ENCODE measurements around the gene TTC28. TPM values are rescaled to one million over a fixed set of nuclear protein-coding genes. Genes with fewer than 3 reads are reported as not detected.

Gene TTC28
- total and polyA plus RNA-seq, 2 donors (not counting 3 experiments of a cell fraction or from before 2014, with no cell fraction given): 16.5 to 51.1 TPM

DNA sequence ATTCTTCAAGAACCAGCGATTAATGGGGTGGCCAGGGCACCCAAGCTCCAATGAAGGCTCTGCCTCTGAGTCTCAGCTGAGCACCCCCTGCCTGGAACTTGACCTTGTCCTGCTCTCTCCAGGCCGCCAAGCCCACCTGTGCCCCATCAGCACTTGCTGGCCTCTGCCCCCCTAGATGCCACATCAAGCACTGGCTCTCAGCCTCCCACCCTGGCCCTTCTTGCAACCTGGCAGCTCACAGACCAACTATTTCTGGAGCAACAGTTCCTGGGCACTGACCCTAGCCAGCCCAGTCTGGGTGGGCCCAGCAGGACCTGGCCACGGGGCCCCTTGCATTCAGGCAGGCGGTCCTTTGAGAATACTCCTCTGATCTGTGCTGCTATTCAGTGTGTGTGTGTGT, 661.8 kb downstream of the TTC28 start:
- TF ChIP-seq MYC (IDR thresholded peaks at IDR 0.05; ENCODE audit: low read depth, low read length) (no peak), MAX (IDR thresholded peaks at IDR 0.05; ENCODE audit: insufficient read depth, insufficient read length) (no peak), GATA2 (IDR thresholded peaks at IDR 0.05; ENCODE audit: insufficient read depth, insufficient read length, low read depth, low read length) (no peak), EZH2 (IDR thresholded peaks at IDR 0.05; ENCODE audit: borderline replicate concordance, low read depth, low read length, severe bottlenecking) (no peak), POLR2A (IDR thresholded peaks at IDR 0.05; ENCODE audit: low read depth, low read length) (no peak), CTCF (IDR thresholded peaks at IDR 0.05; ENCODE audit: extremely low read depth in 1 of 2, insufficient read depth in 1 of 2, low read depth in 1 of 2, low read length in 2 of 2) (no peak), JUN (IDR thresholded peaks at IDR 0.05; ENCODE audit: borderline replicate concordance, insufficient read depth, insufficient read length, low read depth) (no peak)
- CTCF ChIA-PET: interaction anchor here (1.4 to 6.2 kb wide), 3 partner anchors 33 to 812 kb away, joined by 4 to 56 read pairs (median 11); no protein-coding TSS in a partner anchor
- no peak overlapping the region for H2AFZ ChIP-seq (ENCODE audit: low read depth, low read length)
- H3K27me3 ChIP-seq (ENCODE audit: control insufficient read depth in 2 of 2, insufficient read depth in 2 of 2, low read length in 2 of 2): no peaks in the 10 kb centered on the region
- dilution Hi-C loops (cut with MboI; ENCODE audit: extremely low pct_ligation_motif_present, low sequenced_read_pairs) (no loop called here), intact Hi-C loops (cut with micrococcal nuclease) (no loop called here)
- DNase-seq (ENCODE audit: low read depth, low spot score): no peak
- POLR2A ChIA-PET: no interaction called here
- no peaks in the 10 kb centered on the region for H3K79me2 ChIP-seq (ENCODE audit: control insufficient read depth, insufficient read depth, low read length)
- H3K9me3 ChIP-seq (replicated peaks; ENCODE audit: control insufficient read depth, insufficient read depth, low read length): no peaks in the 10 kb centered on the region
- no peak overlapping the region for H3K27ac ChIP-seq (ENCODE audit: insufficient read depth, low read depth, low read length)
- peaks cover 0 to 3% of the 10 kb centered on the region in 2 experiments for H3K36me3 ChIP-seq (ENCODE audit: control insufficient read depth in 2 of 2, extremely low read depth in 1 of 2, insufficient read depth in 2 of 2, low read length in 2 of 2)
- H3K9me1 ChIP-seq (replicated peaks; ENCODE audit: control insufficient read depth, extremely low read depth, insufficient read depth, low read length): no peaks in the 10 kb centered on the region
- H3K4me3 ChIP-seq (replicated peaks in 1 of 3; ENCODE audit: insufficient read depth in 1 of 3, low read depth in 1 of 3, low read length in 3 of 3): no peak overlapping the region
- H3K4me2 ChIP-seq (ENCODE audit: insufficient read depth, low read length): no peak overlapping the region
- BruUV-seq (replicated peaks): no TSS peak
- no peak for FAIRE-seq
- H3K9ac ChIP-seq (replicated peaks; ENCODE audit: extremely low read depth, insufficient read depth, low read length): no peak overlapping the region
- no peaks in the 10 kb centered on the region for H4K20me1 ChIP-seq (replicated peaks; ENCODE audit: control insufficient read depth, extremely low read depth, insufficient read depth, low read length)
- peaks cover 16% of the 10 kb centered on the region for H3K4me1 ChIP-seq (ENCODE audit: control insufficient read depth, extremely low read depth, insufficient read depth, low read length)

All from endothelial cell of umbilical vein (primary cell).